A673 (cell line): ENCODE measurements around the gene ADSL.

Source experiments
- EZH2 ChIP-seq: fragments of 200-600 bp; sonication (generic); IDR thresholded peaks from 2 replicates; pipeline ENCODE4 v1.6.1; 2017; ENCODE audit warnings: borderline replicate concordance, low read depth, mild to moderate bottlenecking, mixed read lengths, antibody characterized with exemption, low read length; ENCODE audit not compliant: poor library complexity, severe bottlenecking
- TF ChIP-seq, protein P1 (sequence below): fragments of 300-800, 200-600 bp; sonication (generic); conservative IDR thresholded peaks from 2 replicates; pipeline ENCODE4 v1.5.1; 2017; ENCODE audit warnings: low read depth, mild to moderate bottlenecking, antibody characterized with exemption, low read length, moderate library complexity, mixed read lengths

GRCh38 chr22:40312050-40312449 is 34.2 kb upstream of the ADSL start:
- TF ChIP-seq, protein P1, sequence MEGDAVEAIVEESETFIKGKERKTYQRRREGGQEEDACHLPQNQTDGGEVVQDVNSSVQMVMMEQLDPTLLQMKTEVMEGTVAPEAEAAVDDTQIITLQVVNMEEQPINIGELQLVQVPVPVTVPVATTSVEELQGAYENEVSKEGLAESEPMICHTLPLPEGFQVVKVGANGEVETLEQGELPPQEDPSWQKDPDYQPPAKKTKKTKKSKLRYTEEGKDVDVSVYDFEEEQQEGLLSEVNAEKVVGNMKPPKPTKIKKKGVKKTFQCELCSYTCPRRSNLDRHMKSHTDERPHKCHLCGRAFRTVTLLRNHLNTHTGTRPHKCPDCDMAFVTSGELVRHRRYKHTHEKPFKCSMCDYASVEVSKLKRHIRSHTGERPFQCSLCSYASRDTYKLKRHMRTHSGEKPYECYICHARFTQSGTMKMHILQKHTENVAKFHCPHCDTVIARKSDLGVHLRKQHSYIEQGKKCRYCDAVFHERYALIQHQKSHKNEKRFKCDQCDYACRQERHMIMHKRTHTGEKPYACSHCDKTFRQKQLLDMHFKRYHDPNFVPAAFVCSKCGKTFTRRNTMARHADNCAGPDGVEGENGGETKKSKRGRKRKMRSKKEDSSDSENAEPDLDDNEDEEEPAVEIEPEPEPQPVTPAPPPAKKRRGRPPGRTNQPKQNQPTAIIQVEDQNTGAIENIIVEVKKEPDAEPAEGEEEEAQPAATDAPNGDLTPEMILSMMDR: no peak
- no peak for TF ChIP-seq EZH2
